ENCODE results near the gene DPF3. TPM values are rescaled to one million over a fixed set of nuclear protein-coding genes. Genes with fewer than 3 reads are reported as not detected.

The DPF3 gene
- total and polyA plus RNA-seq, 9 of the 15 experiments (the other 6 are each of a cell fraction or from before 2014, with no cell fraction given): 0.21 to 4.9 (median 1.2) TPM

GRCh38 chr14:72839351-72839750 lies 54.5 kb downstream of the DPF3 start:
- H3K27ac ChIP-seq (ENCODE audit: extremely low read depth, low read depth, low read length): no peak overlapping the region
- H3K9me3 ChIP-seq (replicated peaks; ENCODE audit: control insufficient read depth, insufficient read depth, low read depth, low read length): no peaks in the 10 kb centered on the region
- H3K36me3 ChIP-seq (ENCODE audit: control insufficient read depth, insufficient read depth, low read length): no peaks in the 10 kb centered on the region
- peaks cover 3% of the 10 kb centered on the region; the same call in 1 of the 2 replicates for H4K20me1 ChIP-seq (replicated peaks; ENCODE audit: control insufficient read depth, insufficient read depth, low read length)
- H3K4me2 ChIP-seq (ENCODE audit: insufficient read depth, low read length): no peak overlapping the region
- H3K4me3 ChIP-seq: no peak overlapping the region
- H3K79me2 ChIP-seq (ENCODE audit: control insufficient read depth, insufficient read depth, low read length): no peaks in the 10 kb centered on the region
- intact Hi-C loops (cut with micrococcal nuclease) (no loop called here), in situ Hi-C loops (cut with MboI) (no loop called here)
- H3K27me3 ChIP-seq (ENCODE audit: control insufficient read depth in 2 of 2, insufficient read depth in 2 of 2, low read length in 2 of 2): no peaks in the 10 kb centered on the region; a peak in 1 of 5 replicates
- no peak overlapping the region for H3K9ac ChIP-seq (ENCODE audit: insufficient read depth in 1 of 2, low read depth in 2 of 2, low read length in 2 of 2)
- ATAC-seq (no peak), DNase-seq (ENCODE audit: extremely low read depth in 1 of 4, low spot score in 3 of 4) (no peak), FAIRE-seq (no peak)
- TF ChIP-seq ZNF398 (CRISPR knock-in tag; IDR thresholded peaks at IDR 0.05) (no peak), HSF4 (CRISPR knock-in tag; IDR thresholded peaks at IDR 0.05; ENCODE audit: borderline replicate concordance) (no peak), KLF1 (tag; IDR thresholded peaks at IDR 0.05) (no peak), NUFIP1 (IDR thresholded peaks at IDR 0.05; ENCODE audit: partially characterized antibody) (no peak), NKRF (IDR thresholded peaks at IDR 0.05; ENCODE audit: borderline replicate concordance) (no peak), ZNF449 (CRISPR knock-in tag; IDR thresholded peaks at IDR 0.05) (no peak), SRSF3 (IDR thresholded peaks at IDR 0.05; ENCODE audit: insufficient read depth, low read length) (no peak), YBX1 (IDR thresholded peaks at IDR 0.05) (no peak), NR4A1 (CRISPR knock-in tag; IDR thresholded peaks at IDR 0.05) (no peak), NR4A1 (tag; IDR thresholded peaks at IDR 0.05) (no peak), ZNF23 (CRISPR knock-in tag; IDR thresholded peaks at IDR 0.05) (no peak), TAF9B (IDR thresholded peaks at IDR 0.05; ENCODE audit: partially characterized antibody) (no peak), POLR2AphosphoS5 (IDR thresholded peaks at IDR 0.05; ENCODE audit: control insufficient read depth, insufficient read depth, low read depth, low read length) (no peak), RAD21 (CRISPR knock-in tag; conservative IDR thresholded peaks at IDR 0.05 in 1 of 2, IDR thresholded peaks at IDR 0.05 in 1 of 2) (no peak), KDM2B (CRISPR knock-in tag; IDR thresholded peaks at IDR 0.05) (no peak), CAMTA2 (CRISPR knock-in tag; conservative IDR thresholded peaks at IDR 0.05) (no peak), ZNF511 (CRISPR knock-in tag; IDR thresholded peaks at IDR 0.05) (no peak), FUS (optimal IDR thresholded peaks at IDR 0.05; ENCODE audit: low read depth, low read length) (no peak), ZBTB17 (CRISPR knock-in tag; IDR thresholded peaks at IDR 0.05) (no peak)
- no peaks in the 10 kb centered on the region for H3K4me1 ChIP-seq (replicated peaks in 1 of 2; ENCODE audit: control insufficient read depth in 2 of 2, insufficient read depth in 2 of 2, low read length in 2 of 2)
- no TSS peak for BruUV-seq (replicated peaks)
- ChIA-PET POLR2A (interaction anchor here (0.7 kb wide), 1 partner anchor 17 kb away, joined by 3 read pairs; no protein-coding TSS in a partner anchor), CTCF (ENCODE audit: low intra/inter-chr PET ratio) (no interaction called here)
- WGBS (ENCODE audit: insufficient coverage, low coverage, missing lambda C conversion rate): 30% methylated on average over 10 of the region's 12 CpGs
- no peaks in the 10 kb centered on the region for H3K9me1 ChIP-seq (ENCODE audit: control insufficient read depth, insufficient read depth, low read length)
- no peak overlapping the region for H2AFZ ChIP-seq (ENCODE audit: low read depth, low read length)

Data from K562 (cell line).